Cardiac muscle cell (in vitro differentiated cells and primary cell): ENCODE data around the gene GAPDH. TPM values are rescaled to one million over a fixed set of nuclear protein-coding genes. Genes with fewer than 3 reads are reported as not detected.

ENCODE experiments used
- DNase-seq, 2 donors: peaks; one replicate each; pipeline versions ENCODE4 v3.0.0 to v3.0.0-alpha.2; 2010 to 2017; ENCODE audit warnings: low read depth in 1 of 2, low spot score in 1 of 2
- H3K27ac ChIP-seq: fragments of 200-600 bp; sonication (generic); 2 replicates; pipeline ENCODE4 v1.5.1; 2016
- H3K27me3 ChIP-seq: fragments of 200-600 bp; sonication (generic); 2 replicates; pipeline ENCODE4 v1.6.0; 2016; ENCODE audit warnings: control low read depth
- H3K36me3 ChIP-seq: fragments of 200-600 bp; sonication (generic); 2 replicates; pipeline ENCODE4 v1.5.1; 2016; ENCODE audit warnings: control low read depth
- H3K4me1 ChIP-seq: fragments of 200-600 bp; sonication (generic); 2 replicates; pipeline ENCODE4 v1.8.1; 2017; ENCODE audit warnings: low read depth, mild to moderate bottlenecking, mixed run types
- H3K4me3 ChIP-seq: fragments of 200-600 bp; sonication (generic); 2 replicates; pipeline ENCODE4 v1.5.1; 2016; ENCODE audit warnings: mild to moderate bottlenecking
- H3K9me3 ChIP-seq: fragments of 200-600 bp; sonication (generic); 2 replicates; pipeline ENCODE4 v1.5.1; 2017; ENCODE audit warnings: low read depth, mild to moderate bottlenecking, control low read depth
- CTCF ChIP-seq: IDR thresholded peaks from 2 replicates; pipeline ENCODE4 v1.5.1; 2012; ENCODE audit warnings: low read depth, mild to moderate bottlenecking, low read length
- polyA plus RNA-seq: library from polyadenylated mRNA; unstranded; fragments of >200 nt; fragmentation: Nextera tagmentation; extraction: Ambion mirVana; gene quantifications from 2 replicates; pipeline ENCODE4 v1.2.1, GENCODE V29; 2016
- total RNA-seq: library from RNA; depleted of rRNA; stranded (reverse); fragments of >200 nt; gene quantifications from 2 replicates; pipeline ENCODE4 v1.2.3, GENCODE V29; 2016

GAPDH gene
- total and polyA plus RNA-seq, 2 experiments from 2014 or later: 8,013 to 14,299 TPM

DNA sequence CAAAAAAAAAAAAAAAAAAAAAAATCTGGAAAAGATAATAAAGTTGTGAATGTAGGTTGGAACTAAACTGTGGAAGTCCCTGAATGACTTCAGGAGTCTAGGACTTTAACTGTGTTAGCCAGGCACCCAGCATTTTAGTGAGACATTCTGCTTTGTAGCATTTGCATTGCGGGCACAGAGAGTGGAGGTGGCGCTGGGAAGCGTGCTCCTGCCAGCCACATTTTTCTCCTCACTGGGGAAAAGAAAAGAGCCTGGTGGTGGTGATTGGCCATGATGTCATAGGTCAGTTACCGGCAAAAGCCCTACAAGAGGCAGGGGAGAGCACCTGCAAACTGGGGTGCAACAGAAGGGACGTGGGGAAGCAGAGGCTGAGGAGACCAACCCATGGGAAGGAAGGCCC, 9.7 kb upstream of the GAPDH start:
- no peaks in the 10 kb centered on the region for H3K9me3 ChIP-seq
- H3K27me3 ChIP-seq: no peaks in the 10 kb centered on the region
- H3K27ac ChIP-seq: no peak overlapping the region
- peaks cover 79% of the 10 kb centered on the region for H3K36me3 ChIP-seq
- no peak overlapping the region for H3K4me3 ChIP-seq
- no peaks in the 10 kb centered on the region for H3K4me1 ChIP-seq
- TF ChIP-seq CTCF: no peak
- DNase-seq: no peak

DNA sequence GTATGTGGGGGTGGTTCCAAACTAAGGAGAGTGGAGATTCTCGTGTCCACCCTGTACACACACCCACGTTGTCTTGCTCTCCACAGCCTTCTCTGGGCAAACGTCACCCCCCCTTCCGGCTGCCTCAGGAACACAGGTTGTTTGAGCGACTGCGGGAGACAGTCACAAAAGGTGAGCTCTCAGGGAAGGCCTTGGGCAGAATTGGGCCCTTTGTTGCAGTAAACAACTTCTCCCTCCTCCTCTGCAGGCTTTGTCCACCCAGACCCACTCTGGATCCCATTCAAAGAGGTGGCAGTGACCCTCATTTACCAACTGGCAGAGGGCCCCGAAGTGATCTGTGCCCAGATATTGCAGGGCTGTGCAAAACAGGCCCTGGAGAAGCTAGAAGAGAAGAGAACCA, 8.1 kb upstream of the GAPDH start:
- TF ChIP-seq CTCF: no peak

DNA sequence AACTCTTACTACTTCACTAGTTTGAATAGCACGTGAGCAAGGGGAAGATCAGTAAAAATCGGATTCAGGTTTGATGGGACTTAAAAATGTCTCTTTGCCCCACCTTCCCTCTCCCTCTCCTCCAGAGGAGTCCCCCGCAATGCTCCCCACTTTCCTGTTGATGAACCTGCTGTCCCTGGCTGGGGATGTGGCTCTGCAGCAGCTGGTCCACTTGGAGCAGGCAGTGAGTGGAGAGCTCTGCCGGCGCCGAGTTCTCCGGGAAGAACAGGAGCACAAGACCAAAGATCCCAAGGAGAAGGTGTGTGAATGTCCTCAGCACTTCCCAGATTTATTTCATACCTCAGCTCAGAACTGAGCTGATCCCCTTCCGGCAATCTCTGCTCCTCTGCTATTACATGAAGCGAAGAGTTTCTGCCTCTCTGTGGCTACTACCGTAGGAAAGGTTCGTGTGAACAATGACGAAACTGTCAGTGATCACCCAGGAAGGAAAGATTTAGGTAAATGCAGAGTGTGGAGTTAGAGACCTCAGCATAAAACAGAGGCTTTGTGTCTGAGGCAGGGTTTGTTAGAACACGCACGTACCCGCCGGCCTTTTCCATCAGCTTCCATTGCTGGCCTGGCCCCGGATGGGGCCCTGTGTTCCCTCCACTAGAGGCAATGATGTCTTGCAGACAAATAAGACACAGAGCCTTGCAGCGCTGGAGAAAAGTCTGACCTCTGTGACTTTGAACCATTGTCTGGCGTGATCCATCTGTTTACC, 7.4 kb upstream of the GAPDH start:
- Histone ChIP-seq H3K36me3 (peaks cover 81% of the 10 kb centered on the region), H3K27ac (no peak overlapping the region), H3K27me3 (no peaks in the 10 kb centered on the region), H3K9me3 (no peaks in the 10 kb centered on the region), H3K4me3 (no peak overlapping the region), H3K4me1 (peaks cover 6% of the 10 kb centered on the region)
- no peak for DNase-seq
- no peak for TF ChIP-seq CTCF

More for the DNA sequence above, 8.1 kb upstream of the GAPDH start:
- Histone ChIP-seq H3K9me3 (no peaks in the 10 kb centered on the region), H3K27ac (no peak overlapping the region), H3K4me3 (no peak overlapping the region), H3K27me3 (no peaks in the 10 kb centered on the region), H3K4me1 (no peaks in the 10 kb centered on the region), H3K36me3 (peaks cover 88% of the 10 kb centered on the region)
- no peak for DNase-seq

DNA sequence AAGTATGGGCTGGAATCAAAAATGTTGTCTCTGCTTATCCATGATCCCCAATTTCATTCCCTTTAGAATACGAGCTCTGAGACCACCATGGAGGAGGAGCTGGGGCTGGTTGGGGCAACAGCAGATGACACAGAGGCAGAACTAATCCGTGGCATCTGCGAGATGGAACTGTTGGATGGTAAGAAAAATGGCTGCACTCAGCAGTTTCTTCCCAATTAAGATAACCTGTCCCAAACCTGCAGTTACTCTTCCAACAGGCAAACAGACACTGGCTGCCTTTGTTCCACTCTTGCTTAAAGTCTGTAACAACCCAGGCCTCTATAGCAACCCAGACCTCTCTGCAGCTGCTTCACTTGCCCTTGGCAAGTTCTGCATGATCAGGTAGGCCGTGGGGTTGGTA, 6.6 kb upstream of the GAPDH start:
- peaks cover 14% of the 10 kb centered on the region for H3K4me1 ChIP-seq
- H3K4me3 ChIP-seq: no peak overlapping the region
- H3K27me3 ChIP-seq: no peaks in the 10 kb centered on the region
- H3K9me3 ChIP-seq: no peaks in the 10 kb centered on the region
- H3K36me3 ChIP-seq: peaks cover 73% of the 10 kb centered on the region
- no peak for TF ChIP-seq CTCF
- no peak overlapping the region for H3K27ac ChIP-seq
- no peak for DNase-seq

GRCh38 chr12:6528539-6529235, 5.6 kb upstream of the GAPDH start:
- H3K9me3 ChIP-seq: no peaks in the 10 kb centered on the region
- no peak for DNase-seq
- no peaks in the 10 kb centered on the region for H3K27me3 ChIP-seq
- no peak overlapping the region for H3K4me3 ChIP-seq
- peaks cover 15% of the 10 kb centered on the region for H3K4me1 ChIP-seq
- peak overlapping the region; percentile 32 for H3K27ac ChIP-seq
- H3K36me3 ChIP-seq: peaks cover 67% of the 10 kb centered on the region
- TF ChIP-seq CTCF: no peak
